Measurements from ENCODE around the gene ST14. TPM values are rescaled to one million over a fixed set of nuclear protein-coding genes. Genes with fewer than 3 reads are reported as not detected.

The ST14 gene
- total RNA-seq, 4 donors from 2014 or later = 1.2 to 3.4 (median 2.6) TPM

DNA sequence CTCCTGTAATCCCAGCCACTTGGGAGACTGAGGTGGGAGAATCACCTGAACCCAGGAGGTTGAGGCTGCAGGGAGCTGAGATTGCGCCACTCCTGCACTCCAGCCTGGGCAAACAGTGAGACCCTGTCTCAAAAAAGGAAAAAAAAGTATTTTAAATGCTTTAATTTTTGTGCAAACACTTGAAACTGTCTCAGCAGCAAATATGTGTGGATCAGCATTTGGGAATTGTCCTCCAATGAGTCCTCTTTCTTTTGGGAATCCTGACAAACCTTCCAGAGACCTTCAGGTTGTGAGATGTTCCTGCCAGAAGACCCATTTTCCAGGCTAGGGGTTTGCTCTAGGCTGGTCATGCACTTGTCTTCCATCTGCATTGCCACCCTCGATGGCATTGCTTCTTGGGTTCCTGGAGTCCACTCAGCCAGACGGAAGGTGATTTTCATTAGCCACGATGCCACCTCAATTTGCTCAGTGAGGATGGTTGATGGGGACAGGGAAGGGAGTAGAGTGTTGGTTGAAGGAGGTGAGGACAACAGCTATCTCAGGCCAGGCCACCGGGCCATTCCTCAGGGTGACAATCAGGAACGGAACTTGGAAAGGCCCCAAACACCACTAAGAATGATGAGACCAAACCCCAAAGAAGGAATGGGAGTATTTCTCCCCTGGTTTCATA, 55.4 kb downstream of the ST14 start:
- Histone ChIP-seq H3K9me3 (no peaks in the 10 kb centered on the region), H3K27ac (replicated peaks in 1 of 4) (no peak overlapping the region), H3K36me3 (no peaks in the 10 kb centered on the region), H3K27me3 (peaks cover 0 to 9% (median 0%) of the 10 kb centered on the region in 4 donors), H3K4me3 (no peak overlapping the region), H3K4me1 (peaks cover 6 to 9% (median 6%) of the 10 kb centered on the region in 4 donors)
- DNase-seq (ENCODE audit: extremely low spot score) = peak; percentile 72
- intact Hi-C loops (cut with DNase I) = loop anchor here (5.0 kb wide), 2 partner anchors 217 to 647 kb away; no protein-coding TSS in a partner anchor
- 91% methylated on average over 6 of the region's 6 CpGs for WGBS
- no peak for TF ChIP-seq EP300 (IDR thresholded peaks at IDR 0.05)
- TF ChIP-seq, protein P1, sequence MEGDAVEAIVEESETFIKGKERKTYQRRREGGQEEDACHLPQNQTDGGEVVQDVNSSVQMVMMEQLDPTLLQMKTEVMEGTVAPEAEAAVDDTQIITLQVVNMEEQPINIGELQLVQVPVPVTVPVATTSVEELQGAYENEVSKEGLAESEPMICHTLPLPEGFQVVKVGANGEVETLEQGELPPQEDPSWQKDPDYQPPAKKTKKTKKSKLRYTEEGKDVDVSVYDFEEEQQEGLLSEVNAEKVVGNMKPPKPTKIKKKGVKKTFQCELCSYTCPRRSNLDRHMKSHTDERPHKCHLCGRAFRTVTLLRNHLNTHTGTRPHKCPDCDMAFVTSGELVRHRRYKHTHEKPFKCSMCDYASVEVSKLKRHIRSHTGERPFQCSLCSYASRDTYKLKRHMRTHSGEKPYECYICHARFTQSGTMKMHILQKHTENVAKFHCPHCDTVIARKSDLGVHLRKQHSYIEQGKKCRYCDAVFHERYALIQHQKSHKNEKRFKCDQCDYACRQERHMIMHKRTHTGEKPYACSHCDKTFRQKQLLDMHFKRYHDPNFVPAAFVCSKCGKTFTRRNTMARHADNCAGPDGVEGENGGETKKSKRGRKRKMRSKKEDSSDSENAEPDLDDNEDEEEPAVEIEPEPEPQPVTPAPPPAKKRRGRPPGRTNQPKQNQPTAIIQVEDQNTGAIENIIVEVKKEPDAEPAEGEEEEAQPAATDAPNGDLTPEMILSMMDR (IDR thresholded peaks at IDR 0.05) = no peak
- no peak for TF ChIP-seq POLR2AphosphoS5 (IDR thresholded peaks at IDR 0.05)
- TF ChIP-seq POLR2A (IDR thresholded peaks at IDR 0.05; ENCODE audit: low read depth) = no peak

DNA sequence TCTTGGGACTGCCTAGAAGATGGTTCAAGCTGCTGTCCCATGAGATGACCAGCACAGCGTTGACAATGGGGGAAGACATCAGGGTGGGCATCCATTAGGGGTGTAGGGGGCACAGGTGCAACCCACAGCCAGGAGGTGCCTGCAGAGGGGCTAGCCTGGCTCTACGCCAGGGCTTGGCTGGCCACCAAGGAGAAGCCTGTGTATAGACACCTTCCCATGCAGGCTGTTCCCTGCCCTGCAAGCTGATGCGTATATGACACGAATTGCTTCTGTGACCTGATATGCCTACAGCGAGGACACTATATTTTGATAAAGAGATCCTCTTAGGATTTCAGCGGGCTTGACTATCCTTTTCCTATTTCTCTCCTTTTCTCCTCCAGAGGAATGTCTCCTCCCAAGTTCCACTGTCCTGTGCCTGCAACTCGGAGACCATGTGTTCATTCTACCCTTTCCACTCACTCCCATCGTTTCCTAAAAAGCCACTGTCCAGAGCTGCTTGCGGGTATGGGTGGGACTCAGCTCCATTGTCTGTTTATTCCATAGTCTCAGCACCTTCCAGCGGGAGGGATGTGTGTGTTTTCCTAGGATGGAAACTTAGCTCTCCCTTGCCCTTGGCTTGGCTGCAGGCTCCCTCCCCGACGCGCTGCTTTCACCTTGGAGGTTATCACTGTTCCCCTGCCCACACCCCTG, 56.1 kb downstream of the ST14 start:
- peak; percentile 80 for DNase-seq (ENCODE audit: extremely low spot score)
- Histone ChIP-seq H3K4me3 (no peak overlapping the region), H3K9me3 (no peaks in the 10 kb centered on the region), H3K4me1 (peaks cover 6 to 9% (median 6%) of the 10 kb centered on the region in 4 donors), H3K27me3 (peaks cover 0 to 9% (median 0%) of the 10 kb centered on the region in 4 donors), H3K27ac (replicated peaks in 1 of 4) (no peak overlapping the region), H3K36me3 (no peaks in the 10 kb centered on the region)
- no peak for TF ChIP-seq EP300 (IDR thresholded peaks at IDR 0.05)
- TF ChIP-seq POLR2AphosphoS5 (IDR thresholded peaks at IDR 0.05) = no peak
- TF ChIP-seq, protein P1 (IDR thresholded peaks at IDR 0.05) = no peak
- TF ChIP-seq POLR2A (IDR thresholded peaks at IDR 0.05; ENCODE audit: low read depth) = no peak
- intact Hi-C loops (cut with DNase I) = no loop called here
- WGBS = 71% methylated on average over 12 of the region's 13 CpGs

DNA sequence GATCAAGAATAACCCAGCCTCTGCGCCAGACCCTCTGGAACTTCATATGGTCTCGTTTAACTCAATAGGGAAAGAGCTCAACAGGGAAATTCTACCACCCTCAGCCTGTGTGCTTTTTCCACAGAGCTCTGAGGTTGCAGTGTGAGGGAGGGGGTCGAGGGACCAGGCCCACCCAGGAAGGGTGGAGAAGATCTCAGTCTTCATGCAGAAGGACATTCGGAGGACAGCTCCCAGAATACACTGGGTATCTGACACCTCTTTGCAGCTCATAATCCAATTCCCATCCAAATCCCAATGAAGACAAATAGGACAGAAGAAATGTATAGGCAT, 56.6 kb downstream of the ST14 start:
- Histone ChIP-seq H3K27ac (replicated peaks in 1 of 4) (no peak overlapping the region), H3K4me1 (peaks cover 6 to 9% (median 6%) of the 10 kb centered on the region in 4 donors), H3K9me3 (no peaks in the 10 kb centered on the region), H3K27me3 (peaks cover 0 to 9% (median 0%) of the 10 kb centered on the region in 4 donors), H3K4me3 (no peak overlapping the region), H3K36me3 (no peaks in the 10 kb centered on the region)
- WGBS = 74% methylated on average over 4 of the region's 4 CpGs
- DNase-seq (ENCODE audit: extremely low spot score) = peak; percentile 79
- intact Hi-C loops (cut with DNase I) = no loop called here
- TF ChIP-seq EP300 (IDR thresholded peaks at IDR 0.05) = no peak
- no peak for TF ChIP-seq POLR2A (IDR thresholded peaks at IDR 0.05; ENCODE audit: low read depth)
- TF ChIP-seq, protein P1 (IDR thresholded peaks at IDR 0.05) = no peak
- TF ChIP-seq POLR2AphosphoS5 (IDR thresholded peaks at IDR 0.05) = no peak

DNA sequence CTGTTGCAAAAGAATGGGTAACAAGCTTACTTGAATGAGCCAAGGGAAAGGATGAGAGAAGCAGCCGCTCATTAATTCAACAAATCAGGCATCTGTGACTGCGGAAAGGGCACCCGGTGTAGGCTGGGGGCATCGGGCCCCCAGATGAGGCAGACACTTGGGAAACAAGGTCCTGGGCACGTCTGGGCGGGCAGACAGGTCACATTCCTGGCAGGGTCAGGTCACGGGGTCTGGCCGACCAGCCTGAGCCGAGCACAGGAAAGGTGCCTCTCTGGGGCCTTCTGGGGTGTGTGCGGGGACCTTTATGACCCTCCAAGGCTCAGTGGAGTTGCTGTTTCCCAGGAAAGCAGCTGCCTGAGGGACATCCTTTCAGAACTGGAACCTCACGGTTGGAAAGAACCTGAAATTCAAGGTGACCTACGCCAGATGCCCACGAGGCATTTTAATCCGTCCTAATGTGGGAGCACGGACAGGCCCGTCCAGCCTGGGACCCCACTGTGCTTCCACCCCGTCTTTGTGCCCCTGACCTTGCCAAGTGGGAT, 57.1 kb downstream of the ST14 start:
- Histone ChIP-seq H3K9me3 (no peaks in the 10 kb centered on the region), H3K27ac (replicated peaks in 1 of 4) (no peak overlapping the region), H3K36me3 (no peaks in the 10 kb centered on the region), H3K4me1 (peaks cover 6 to 9% (median 6%) of the 10 kb centered on the region in 4 donors), H3K4me3 (no peak overlapping the region), H3K27me3 (peaks cover 0 to 9% (median 0%) of the 10 kb centered on the region in 4 donors)
- intact Hi-C loops (cut with DNase I) = no loop called here
- TF ChIP-seq, protein P1 (IDR thresholded peaks at IDR 0.05) = no peak
- TF ChIP-seq POLR2AphosphoS5 (IDR thresholded peaks at IDR 0.05) (no peak), POLR2A (IDR thresholded peaks at IDR 0.05; ENCODE audit: low read depth) (no peak), EP300 (IDR thresholded peaks at IDR 0.05) (no peak)
- peak; percentile 84 for DNase-seq (ENCODE audit: extremely low spot score)
- WGBS = 86% methylated on average over 12 of the region's 17 CpGs
